ENCODE results near the gene TBX15.

GRCh38 chr1:119027759-119028158 is 39.6 kb upstream of the TBX15 start:
- TF ChIP-seq CTCF (optimal IDR thresholded peaks at IDR 0.05 in 1 of 3, IDR thresholded peaks at IDR 0.05 in 1 of 3, conservative IDR thresholded peaks at IDR 0.05 in 1 of 3; ENCODE audit: extremely low read depth in 1 of 3, insufficient read depth in 2 of 3, low read length in 3 of 3), result no peak
- no peak for TF ChIP-seq EZH2 (IDR thresholded peaks at IDR 0.05; ENCODE audit: low read length)
